Fibroblast of lung (primary cell): ENCODE data around the gene LDLRAD3. TPM values are rescaled to one million over a fixed set of nuclear protein-coding genes. Genes with fewer than 3 reads are reported as not detected.

Experiments used
- DNase-seq, 2 donors: peaks; one replicate each; pipeline versions ENCODE4 v3.0.0 to v3.0.0-alpha.2; 2010; ENCODE audit warnings: low read depth in 2 of 2
- H2AFZ ChIP-seq: 2 replicates; pipeline ENCODE4 v1.5.1; 2012; ENCODE audit warnings: low read length, control low read depth, inconsistent platforms
- H3K27ac ChIP-seq: 2 replicates; pipeline ENCODE4 v1.5.1; 2011; ENCODE audit warnings: low read length, control low read depth; ENCODE audit not compliant: insufficient read depth
- H3K27me3 ChIP-seq: 2 replicates; pipeline ENCODE4 v1.5.1; 2011; ENCODE audit warnings: mild to moderate bottlenecking, low read length; ENCODE audit not compliant: control insufficient read depth, insufficient read depth
- H3K36me3 ChIP-seq: 2 replicates; pipeline ENCODE4 v1.5.1; 2011; ENCODE audit warnings: low read length; ENCODE audit not compliant: control insufficient read depth, insufficient read depth
- H3K4me1 ChIP-seq: 2 replicates; pipeline ENCODE4 v1.5.1; 2011; ENCODE audit warnings: low read length; ENCODE audit not compliant: control insufficient read depth, insufficient read depth; ENCODE audit errors: extremely low read depth
- H3K4me2 ChIP-seq: 2 replicates; pipeline ENCODE4 v1.5.1; 2011; ENCODE audit warnings: low read length, control low read depth; ENCODE audit not compliant: insufficient read depth; ENCODE audit errors: extremely low read depth
- H3K4me3 ChIP-seq, 4 experiments: fragments of 200-600 bp in 1 of 4; sonication (generic) in 1 of 4; replicated peaks in 1 of 4; 2 replicates each; pipeline ENCODE4 v1.5.1; 2011 to 2016; ENCODE audit warnings: low read length in 4 of 4, low read depth in 3 of 4, mild to moderate bottlenecking in 3 of 4, control low read depth in 2 of 4, inconsistent platforms in 1 of 4, mixed read lengths in 1 of 4; ENCODE audit not compliant: insufficient read depth in 1 of 4; ENCODE audit errors: control extremely low read depth in 1 of 4
- H3K79me2 ChIP-seq: 2 replicates; pipeline ENCODE4 v1.5.1; 2012; ENCODE audit warnings: mild to moderate bottlenecking, low read length, inconsistent platforms; ENCODE audit not compliant: control insufficient read depth, insufficient read depth
- H3K9ac ChIP-seq: 2 replicates; pipeline ENCODE4 v1.5.1; 2011; ENCODE audit warnings: mild to moderate bottlenecking, low read length, control low read depth; ENCODE audit not compliant: insufficient read depth
- H3K9me3 ChIP-seq: 2 replicates; pipeline ENCODE4 v1.5.1; 2012; ENCODE audit warnings: low read depth, low read length; ENCODE audit not compliant: control insufficient read depth, insufficient read depth
- H4K20me1 ChIP-seq: 2 replicates; pipeline ENCODE4 v1.5.1; 2011; ENCODE audit warnings: low read length; ENCODE audit not compliant: control insufficient read depth, insufficient read depth; ENCODE audit errors: extremely low read depth
- EZH2 ChIP-seq: IDR thresholded peaks from 2 replicates; pipeline ENCODE4 v1.5.1; 2012; ENCODE audit warnings: low read length, control low read depth, mild to moderate bottlenecking; ENCODE audit errors: missing control alignments
- polyA plus RNA-seq, 2 donors: library from polyadenylated mRNA; depleted of rRNA in 1 of 2; stranded (reverse) in 1 of 2; unstranded in 1 of 2; fragments of >200 nt; gene quantifications; 2 replicates each; pipeline ENCODE4 v1.2.1, GENCODE V29; 2011 to 2012; ENCODE audit warnings: missing spikeins in 1 of 2
- total RNA-seq: library from RNA; depleted of rRNA; stranded (reverse); fragments of >200 nt; gene quantifications from 2 replicates; pipeline ENCODE4 v1.2.1, GENCODE V29; 2014
- TF ChIP-seq, protein P1 (sequence below), 2 donors: IDR thresholded peaks in 1 of 2; conservative IDR thresholded peaks in 1 of 2; 1 replicate in 1 of 2; 2 replicates in 1 of 2; pipeline ENCODE4 v1.5.1; 2011 to 2012; ENCODE audit warnings: low read length in 2 of 2, control low read depth in 1 of 2, inconsistent platforms in 1 of 2, low read depth in 1 of 2, mild to moderate bottlenecking in 1 of 2

LDLRAD3 gene
- total and polyA plus RNA-seq, 2 donors (not counting 1 experiment from before 2014, with no cell fraction given): 3.8 to 7.8 TPM

DNA sequence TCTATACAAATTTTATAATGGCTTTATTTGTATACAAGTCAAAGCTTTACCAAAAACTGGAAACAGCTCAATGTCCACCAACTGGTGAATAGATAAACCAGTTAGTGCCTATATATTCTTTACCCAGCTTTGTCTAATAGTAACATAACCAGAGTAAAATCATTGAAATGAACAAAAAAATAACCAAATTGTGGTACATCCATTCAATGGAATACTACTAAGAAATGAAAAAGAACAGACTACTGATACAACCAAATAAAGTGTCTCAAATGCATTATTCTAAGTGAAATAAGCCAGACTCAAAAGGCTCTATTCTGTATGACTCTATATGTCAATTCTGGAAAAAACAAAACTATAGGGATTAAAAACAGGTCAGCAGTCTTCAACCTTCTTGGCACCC lies 40.9 kb upstream of the LDLRAD3 start:
- no peak overlapping the region for H3K4me3 ChIP-seq
- H3K79me2 ChIP-seq: no peaks in the 10 kb centered on the region
- no peaks in the 10 kb centered on the region for H4K20me1 ChIP-seq
- no peaks in the 10 kb centered on the region for H3K9me3 ChIP-seq
- H3K27me3 ChIP-seq: no peaks in the 10 kb centered on the region
- H3K9ac ChIP-seq: no peak overlapping the region
- no peak overlapping the region for H3K27ac ChIP-seq
- no peak overlapping the region for H3K4me2 ChIP-seq
- TF ChIP-seq, protein P1, sequence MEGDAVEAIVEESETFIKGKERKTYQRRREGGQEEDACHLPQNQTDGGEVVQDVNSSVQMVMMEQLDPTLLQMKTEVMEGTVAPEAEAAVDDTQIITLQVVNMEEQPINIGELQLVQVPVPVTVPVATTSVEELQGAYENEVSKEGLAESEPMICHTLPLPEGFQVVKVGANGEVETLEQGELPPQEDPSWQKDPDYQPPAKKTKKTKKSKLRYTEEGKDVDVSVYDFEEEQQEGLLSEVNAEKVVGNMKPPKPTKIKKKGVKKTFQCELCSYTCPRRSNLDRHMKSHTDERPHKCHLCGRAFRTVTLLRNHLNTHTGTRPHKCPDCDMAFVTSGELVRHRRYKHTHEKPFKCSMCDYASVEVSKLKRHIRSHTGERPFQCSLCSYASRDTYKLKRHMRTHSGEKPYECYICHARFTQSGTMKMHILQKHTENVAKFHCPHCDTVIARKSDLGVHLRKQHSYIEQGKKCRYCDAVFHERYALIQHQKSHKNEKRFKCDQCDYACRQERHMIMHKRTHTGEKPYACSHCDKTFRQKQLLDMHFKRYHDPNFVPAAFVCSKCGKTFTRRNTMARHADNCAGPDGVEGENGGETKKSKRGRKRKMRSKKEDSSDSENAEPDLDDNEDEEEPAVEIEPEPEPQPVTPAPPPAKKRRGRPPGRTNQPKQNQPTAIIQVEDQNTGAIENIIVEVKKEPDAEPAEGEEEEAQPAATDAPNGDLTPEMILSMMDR (conservative IDR thresholded peaks at IDR 0.05 in 1 of 2, IDR thresholded peaks at IDR 0.05 in 1 of 2; ENCODE audit: low read depth in 1 of 2, low read length in 2 of 2): no peak
- TF ChIP-seq EZH2: no peak
- H2AFZ ChIP-seq: no peak overlapping the region
- no peak for DNase-seq
- no peaks in the 10 kb centered on the region for H3K4me1 ChIP-seq
- no peaks in the 10 kb centered on the region for H3K36me3 ChIP-seq

DNA sequence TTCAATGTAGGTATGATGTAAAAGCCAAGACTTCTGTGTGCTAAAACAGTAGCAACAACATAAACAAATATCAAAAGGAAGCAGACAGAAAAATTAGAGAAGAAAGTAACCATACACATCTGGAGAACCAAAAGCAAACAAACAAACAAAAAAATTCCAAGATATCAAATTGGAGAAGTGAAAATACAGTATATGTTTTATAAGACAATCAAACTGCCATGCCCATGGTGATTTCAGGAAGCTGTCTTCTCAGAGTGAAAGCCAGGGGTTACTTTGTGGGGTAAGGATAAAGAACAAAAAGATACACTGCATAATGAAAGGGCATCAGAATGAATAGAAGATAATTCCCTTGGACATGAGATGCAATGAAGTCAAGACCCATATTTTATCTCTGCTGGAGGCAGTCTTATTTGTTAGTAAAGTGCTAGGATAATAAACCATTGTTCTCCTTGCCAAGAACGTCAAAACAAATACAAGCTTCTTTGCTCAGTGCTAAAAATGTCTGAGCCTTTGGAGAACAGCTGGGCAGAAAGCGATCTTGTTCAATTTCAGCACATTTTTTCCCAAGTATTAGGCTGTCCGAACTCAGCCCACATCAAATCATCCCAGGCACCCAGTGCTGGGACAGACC lies 38.1 kb upstream of the LDLRAD3 start:
- Histone ChIP-seq H3K9me3 (no peaks in the 10 kb centered on the region), H3K27me3 (no peaks in the 10 kb centered on the region), H3K79me2 (no peaks in the 10 kb centered on the region), H3K9ac (no peak overlapping the region), H3K4me2 (no peak overlapping the region), H3K36me3 (no peaks in the 10 kb centered on the region), H3K27ac (no peak overlapping the region), H3K4me1 (no peaks in the 10 kb centered on the region), H2AFZ (no peak overlapping the region), H3K4me3 (no peak overlapping the region), H4K20me1 (no peaks in the 10 kb centered on the region)
- no peak for TF ChIP-seq EZH2
- TF ChIP-seq, protein P1 (conservative IDR thresholded peaks at IDR 0.05 in 1 of 2, IDR thresholded peaks at IDR 0.05 in 1 of 2; ENCODE audit: low read depth in 1 of 2, low read length in 2 of 2): peak in 1 of 2 donors; percentile 19
- DNase-seq: peak in 1 of 2 donors; percentile 54

DNA sequence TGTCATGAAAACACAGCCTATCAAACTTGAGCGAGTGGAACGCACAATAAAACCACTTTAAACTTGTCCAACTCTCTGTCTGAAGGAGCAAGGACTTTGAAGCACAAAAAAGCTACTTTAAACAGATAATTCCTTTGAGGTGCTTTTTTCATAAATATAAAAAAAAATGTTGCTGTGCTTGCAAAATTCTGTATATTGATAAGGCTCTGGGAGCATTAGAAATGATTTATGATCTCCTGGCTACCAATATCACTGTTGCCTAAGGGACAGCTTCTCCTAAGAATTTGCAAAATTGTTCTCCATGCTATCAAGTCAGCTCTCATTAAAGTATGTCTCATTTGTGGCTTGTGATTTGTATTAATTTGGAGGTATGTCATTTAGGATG lies 37.6 kb upstream of the LDLRAD3 start:
- Histone ChIP-seq H3K27ac (no peak overlapping the region), H2AFZ (no peak overlapping the region), H3K79me2 (no peaks in the 10 kb centered on the region), H3K4me3 (no peak overlapping the region), H3K4me2 (no peak overlapping the region), H3K9ac (no peak overlapping the region), H3K36me3 (no peaks in the 10 kb centered on the region), H3K4me1 (no peaks in the 10 kb centered on the region), H4K20me1 (no peaks in the 10 kb centered on the region), H3K9me3 (no peaks in the 10 kb centered on the region), H3K27me3 (no peaks in the 10 kb centered on the region)
- DNase-seq: no peak
- TF ChIP-seq, protein P1 (conservative IDR thresholded peaks at IDR 0.05 in 1 of 2, IDR thresholded peaks at IDR 0.05 in 1 of 2; ENCODE audit: low read depth in 1 of 2, low read length in 2 of 2): no peak
- TF ChIP-seq EZH2: no peak
